Glomerular visceral epithelial cell (primary cell): ENCODE data around the gene MBNL1.
A peak's percentile ranks its signal among the peaks of the same experiment; 100 is the strongest.

Source experiments
- DNase-seq: peaks from one replicate; pipeline ENCODE4 v3.0.0-alpha.2; 2016; ENCODE audit errors: extremely low spot score

MBNL1 gene

GRCh38 chr3:152253514-152253913, 15.2 kb upstream of the MBNL1 start:
- no peak for DNase-seq

DNA sequence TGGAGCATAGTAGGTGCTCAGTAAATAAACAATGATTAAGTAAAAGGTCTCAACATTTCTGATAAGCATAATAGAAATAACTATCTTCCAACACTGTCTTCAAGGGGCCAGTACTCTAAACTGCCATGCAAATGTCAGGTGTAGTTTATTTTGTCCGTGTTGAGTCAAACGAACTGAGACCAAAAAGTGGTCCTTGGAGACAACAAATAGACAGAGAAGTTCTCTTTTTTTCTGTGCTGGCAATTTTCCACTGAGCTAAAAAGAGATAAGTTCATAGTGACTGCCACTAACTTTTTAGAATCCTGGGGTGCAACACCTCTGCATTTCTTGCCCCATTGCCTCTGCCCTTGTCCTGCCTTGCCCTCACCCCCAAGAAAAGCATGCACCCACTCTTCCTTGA, 14.7 kb upstream of the MBNL1 start:
- no peak for DNase-seq

DNA sequence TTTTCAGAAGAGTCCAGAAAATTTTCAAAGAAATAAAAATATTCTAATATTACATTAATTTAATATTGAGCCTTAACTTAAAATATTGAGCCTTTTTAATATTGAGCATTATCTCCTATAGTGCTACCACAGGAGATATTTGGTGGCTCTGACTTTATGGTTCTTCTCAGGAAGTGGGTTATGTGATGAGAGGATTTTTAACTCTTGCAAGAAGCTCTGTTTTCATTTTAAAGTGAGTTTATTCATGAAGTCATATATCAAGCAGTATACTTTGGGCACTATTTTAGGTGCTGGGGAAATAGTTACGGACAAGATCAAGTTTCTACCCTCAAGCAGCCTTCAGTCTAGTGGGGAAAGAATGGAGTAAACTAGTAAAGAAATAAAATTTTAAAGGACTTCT, 13.4 kb upstream of the MBNL1 start:
- no peak for DNase-seq

DNA sequence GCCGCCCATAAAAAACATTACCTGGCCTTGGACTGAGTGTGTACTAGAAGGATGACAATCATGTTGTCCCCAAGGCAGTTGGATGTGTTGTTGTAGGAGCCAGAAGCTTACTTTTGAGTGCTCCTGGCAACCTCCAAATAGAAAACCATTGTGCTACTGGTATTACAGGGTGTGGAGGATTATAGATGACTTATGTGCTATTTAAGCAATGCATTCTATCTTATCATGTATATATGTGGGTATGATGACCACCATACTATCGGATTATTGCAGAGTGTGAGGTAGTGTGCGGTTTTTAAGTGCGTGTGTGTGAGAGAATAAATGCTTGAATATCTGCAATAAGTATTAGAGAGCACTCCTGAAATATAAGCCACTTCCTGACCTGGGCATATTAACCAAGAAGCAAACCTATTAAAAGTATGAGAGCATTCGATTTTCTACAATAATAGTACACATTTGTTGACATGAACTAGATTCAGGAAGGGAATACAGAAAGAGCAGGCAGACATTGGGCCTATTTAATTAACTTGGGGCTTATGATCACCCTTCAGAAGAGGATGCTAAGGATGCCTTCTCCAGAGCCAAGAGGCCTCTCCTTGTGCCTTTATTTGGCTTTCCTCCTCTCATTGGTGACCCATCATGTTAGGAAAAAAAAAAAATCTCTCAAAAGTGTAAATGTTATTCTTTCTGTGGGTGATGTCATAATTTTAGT, 11.7 kb upstream of the MBNL1 start:
- DNase-seq, result no peak

- no peak for DNase-seq
Measured at GRCh38 chr3:152257563-152258035, 11.1 kb upstream of the MBNL1 start.

DNA sequence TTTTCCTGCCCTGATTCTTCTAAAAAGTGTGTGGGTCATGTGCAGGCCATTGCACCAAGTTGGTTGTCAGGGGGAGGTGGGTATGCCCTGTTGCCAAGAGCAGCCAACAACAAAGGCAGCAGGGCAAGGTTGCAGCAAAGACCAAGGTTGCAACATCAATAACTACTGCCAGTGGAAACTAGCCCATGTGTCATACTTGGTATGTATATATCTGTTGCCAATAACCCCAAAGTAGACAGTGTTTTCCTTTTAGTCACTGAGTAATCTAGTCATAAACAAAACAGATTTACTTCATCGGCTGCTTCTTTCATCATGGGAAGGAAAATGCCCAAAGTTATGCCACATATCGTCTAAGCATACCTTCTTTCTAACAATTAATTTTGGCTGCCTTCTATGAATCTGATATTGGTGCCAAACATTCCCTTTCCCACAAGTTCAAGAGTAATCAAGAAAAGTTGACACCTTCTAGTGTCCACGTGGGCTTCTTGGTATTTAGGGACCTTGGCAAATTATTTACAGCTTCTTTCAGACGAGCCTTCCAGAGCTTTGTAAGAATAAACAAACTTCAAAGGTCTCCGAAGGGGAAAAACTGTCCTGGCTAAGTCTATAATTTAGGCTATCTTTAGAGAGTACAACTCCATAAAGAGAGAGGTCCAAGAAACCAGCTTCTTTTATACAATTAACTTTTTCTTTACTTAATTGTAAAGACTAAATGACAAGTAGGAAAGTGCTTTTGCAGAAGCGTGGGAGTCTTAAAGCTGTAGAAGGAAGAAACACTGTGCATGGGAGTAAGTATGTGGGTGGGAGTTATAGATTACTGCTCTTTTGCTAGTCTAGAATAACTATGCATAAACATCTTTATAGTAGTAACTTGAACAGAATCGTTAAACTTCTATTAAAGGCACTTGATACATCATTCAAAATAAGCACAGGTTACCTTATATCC, 10.0 kb upstream of the MBNL1 start:
- DNase-seq, result peak; percentile 82

DNA sequence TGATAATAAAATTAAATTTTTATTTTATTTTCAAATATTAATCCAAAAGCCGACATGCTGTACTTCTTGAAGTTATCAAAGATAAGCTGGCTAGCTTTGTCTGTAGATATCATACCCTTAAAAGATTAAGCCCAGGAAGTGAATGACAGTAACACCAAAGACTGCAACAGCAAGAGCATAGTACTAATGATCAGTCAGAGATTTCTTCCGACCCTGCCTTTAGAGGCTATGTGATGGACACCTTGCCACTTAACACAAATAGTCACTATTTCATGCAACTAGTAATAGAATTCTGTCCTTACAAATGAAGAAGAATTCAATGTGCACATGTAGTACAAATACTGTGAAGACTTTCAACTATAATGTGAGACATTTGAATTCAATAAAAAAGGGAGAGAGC, 9.3 kb upstream of the MBNL1 start:
- no peak for DNase-seq

- DNase-seq, result no peak
Measured at GRCh38 chr3:152260026-152260425, 8.7 kb upstream of the MBNL1 start.

GRCh38 chr3:152260529-152260928, 8.2 kb upstream of the MBNL1 start:
- DNase-seq, result no peak

DNA sequence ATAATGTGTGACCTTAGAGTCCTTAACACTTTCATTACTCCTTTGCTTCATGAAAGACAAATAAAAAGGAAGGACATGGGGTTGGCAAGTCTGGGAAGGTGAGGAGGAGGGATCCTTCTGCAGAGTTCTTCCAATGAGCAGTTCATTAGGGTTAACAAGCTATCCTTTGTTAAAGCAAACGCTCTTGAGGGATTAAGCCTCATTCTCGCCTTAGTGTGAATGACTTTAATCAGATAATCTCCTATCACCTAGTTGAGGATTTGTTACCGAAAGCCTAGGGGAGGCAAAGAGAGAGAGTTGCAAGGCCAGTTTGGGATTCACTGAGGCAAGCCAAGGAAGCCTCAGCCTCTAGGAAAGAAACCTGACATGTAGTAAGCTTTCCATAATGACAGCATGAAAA, 7.4 kb upstream of the MBNL1 start:
- no peak for DNase-seq

DNA sequence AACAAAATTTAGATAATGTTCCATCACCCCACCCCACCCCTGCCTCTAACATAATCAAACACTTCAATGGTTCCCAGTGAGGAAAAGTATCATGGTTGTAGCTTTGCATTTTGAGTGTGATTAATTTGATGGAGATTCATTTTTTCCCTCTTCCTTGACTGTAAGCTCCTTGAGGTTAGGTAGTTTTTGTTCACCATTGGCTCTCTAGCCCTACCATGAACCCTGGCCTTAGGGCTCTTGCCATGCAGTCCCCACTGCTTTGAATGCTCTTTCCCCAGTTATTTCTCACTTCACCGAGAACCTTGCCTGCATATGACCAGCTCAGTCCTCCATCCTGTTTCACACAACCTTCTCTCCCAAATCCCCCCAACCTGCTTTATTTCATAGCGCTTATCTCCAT, 5.0 kb upstream of the MBNL1 start:
- DNase-seq, result no peak

DNA sequence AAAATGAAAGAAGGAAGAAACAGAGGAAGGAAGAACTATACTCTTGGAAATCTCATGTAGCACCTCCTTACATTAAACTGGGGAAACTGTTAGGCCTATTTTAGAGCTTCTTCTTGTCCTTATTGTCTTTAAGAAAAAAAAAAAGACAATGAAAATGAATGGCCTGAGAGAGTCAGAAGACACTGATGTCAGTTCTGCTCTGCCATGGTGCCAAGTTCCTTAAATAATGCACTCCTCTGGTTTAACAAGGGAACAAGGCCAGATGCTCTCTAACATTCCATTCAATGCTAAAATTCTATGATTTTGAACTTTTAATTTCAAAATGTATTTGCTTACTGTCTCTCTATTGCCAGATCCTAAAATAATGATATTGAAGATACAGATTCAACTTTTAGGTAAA, 4.4 kb upstream of the MBNL1 start:
- no peak for DNase-seq

DNA sequence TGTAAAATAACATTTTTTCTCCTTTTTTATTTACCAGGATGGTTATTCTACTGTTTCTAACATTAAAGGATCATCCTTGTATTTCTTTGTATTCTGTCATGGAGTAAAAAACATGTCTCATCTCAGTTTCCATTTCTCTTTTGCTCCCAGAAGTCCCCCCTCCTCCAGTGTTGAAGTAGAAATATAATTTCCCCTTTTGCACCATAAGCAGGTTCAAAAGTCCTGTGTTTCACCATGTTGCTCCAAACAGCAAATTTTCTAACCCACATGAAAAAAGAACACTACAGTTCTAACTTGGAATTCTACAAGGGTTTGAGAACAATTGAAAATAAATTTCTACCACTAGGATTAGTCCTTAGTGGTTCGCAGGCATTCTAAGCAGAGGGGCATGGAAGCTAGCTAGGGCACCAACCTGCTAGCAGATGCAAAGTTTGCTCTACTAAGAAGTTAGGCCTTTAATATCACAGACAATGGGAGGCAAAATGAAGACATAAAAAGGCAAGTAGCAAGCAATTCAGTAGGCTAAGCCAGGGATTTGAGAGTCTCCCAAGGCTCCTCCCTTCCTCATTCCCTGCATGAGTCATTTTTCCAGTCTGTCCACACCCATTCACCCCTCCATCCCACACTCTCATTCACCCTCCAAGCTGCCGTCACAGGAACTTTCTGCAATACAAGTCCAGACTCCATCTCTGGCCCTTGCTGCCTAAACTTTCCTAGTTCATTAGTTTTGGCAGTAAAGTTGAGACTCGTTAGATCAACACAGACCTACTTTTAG, 2.3 kb upstream of the MBNL1 start:
- peak; percentile 82 for DNase-seq

DNA sequence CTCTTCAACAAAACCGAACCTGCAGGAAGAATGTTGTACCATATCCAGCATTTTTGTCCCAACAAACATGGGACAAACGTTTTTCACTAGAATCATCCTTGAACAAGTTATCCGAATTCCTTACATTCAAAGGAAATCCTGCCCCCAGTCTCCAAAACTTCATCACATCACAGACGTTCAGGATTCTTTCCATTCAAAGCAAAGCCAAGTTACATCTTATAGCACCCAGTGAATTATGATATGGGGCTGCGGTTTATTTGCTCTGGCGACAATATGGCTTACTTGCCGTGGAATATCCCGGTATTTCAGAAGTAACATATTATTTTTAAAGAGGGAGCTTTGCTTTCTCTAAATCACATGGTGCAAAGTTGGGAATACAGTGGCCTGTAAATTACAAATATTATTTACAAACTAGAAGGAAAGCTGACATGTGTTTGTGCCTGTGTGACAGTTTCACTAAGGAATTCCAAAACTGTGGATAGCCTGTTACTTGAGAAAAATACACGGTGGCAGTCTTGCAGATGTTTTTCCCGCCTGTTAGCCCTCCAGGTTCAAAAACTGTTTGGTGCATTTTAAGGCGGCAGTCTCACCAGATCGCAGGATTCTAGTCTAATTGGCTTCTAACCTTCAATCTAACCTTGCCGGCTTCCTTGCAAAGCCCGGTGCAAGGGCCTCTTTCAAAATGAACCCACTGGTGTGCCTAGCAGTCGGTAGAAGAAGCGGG, 736 bp upstream of the MBNL1 start:
- no peak for DNase-seq

- peak; percentile 73 for DNase-seq
Measured at GRCh38 chr3:152269056-152269830, 514 bp downstream of the MBNL1 start.

DNA sequence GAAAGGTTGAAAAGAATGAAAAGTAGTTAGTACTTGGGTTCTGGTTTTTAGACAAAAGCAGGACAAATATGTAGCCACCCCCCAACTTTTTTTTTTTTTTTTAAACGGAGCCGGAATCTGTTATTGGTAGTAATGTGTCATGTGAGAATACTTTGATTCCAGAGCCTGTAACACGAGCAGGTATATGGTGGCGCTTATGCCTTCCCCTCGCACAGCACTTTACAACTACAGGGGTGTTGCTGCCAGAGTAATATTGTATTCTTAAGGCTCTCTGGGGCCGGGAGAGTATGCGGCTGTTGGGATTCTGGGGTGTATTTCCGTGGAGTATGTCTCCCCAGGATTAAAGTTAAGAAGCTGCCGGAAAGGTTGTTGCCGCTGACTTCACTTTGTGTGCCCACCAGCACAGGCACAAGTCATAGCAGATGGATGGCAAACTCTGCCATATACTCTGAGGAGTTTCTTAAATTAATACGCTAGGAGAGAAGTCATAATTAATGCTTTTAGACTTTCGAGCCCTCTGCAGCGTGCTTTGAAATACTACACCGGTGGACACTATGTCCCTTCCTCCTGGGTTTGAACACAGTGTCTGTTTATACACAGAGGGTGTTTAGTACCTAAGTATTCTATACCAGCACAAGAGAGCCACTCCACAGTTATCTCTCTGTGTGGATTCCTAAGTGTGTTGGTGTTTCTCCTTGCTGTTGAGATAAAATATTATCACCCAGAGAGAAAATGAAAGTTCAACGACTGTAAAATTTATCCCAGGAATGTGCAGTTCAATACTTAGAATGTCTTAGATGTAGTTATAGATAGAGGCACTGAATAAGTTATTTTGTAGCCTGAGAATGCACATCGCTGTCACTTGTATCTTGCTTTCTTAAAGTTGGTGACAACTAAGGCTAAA, 1.4 kb downstream of the MBNL1 start:
- peak; percentile 67 for DNase-seq

DNA sequence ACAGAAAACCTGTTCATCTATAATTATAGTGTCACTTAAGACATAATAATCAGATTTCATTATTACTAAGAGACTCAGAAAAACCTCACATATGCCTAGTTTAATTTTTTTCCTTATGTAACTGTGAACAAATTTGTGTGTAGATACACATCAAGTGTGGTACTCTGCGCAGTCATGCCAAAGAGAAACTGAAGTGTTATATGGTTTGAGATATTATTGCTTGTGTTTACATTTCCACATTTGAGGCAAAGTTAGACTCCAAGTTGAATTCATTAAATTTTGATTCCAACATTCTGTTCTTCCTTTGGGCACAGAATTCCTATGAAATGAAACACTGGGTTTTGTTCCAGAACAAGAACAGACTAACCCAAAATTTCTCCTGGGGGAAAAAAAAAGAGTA, 2.2 kb downstream of the MBNL1 start:
- no peak for DNase-seq

- DNase-seq, result no peak
Measured at GRCh38 chr3:152271501-152272236, 2.9 kb downstream of the MBNL1 start.

- no peak for DNase-seq
Measured at GRCh38 chr3:152272771-152273242, 4.1 kb downstream of the MBNL1 start.
